Measurements from ENCODE around the gene RNF13.
"Not testable (repeated sequence)": the region's sequence is repeated elsewhere in the genome, so short reads cannot be mapped to it uniquely, and the experiment has no call there.

Gene RNF13

DNA sequence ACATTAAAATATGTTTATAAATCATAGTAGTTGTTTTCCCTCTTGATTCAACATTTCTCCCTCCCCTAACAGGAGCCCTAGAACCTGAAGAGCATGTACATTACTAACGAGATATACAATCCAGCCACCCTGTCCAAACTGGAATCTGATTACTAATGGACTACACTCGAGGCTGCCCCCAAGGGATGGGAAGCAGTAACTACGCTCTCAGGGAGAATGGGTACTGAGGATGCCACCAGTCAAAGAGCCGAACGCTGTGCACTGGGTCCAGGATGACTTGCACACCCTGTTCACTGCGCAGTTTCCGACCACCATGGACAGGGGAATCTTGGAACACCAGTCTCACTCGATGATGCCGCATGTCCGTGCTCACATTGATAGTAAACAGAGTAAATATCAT, 169.0 kb downstream of the RNF13 start:
- H3K27ac ChIP-seq (ENCODE audit: low read length); H3K4me3 ChIP-seq (ENCODE audit: low read length); H3K4me1 ChIP-seq (ENCODE audit: control insufficient read depth, insufficient read depth, low read length); H3K27me3 ChIP-seq (ENCODE audit: control insufficient read depth, insufficient read depth, low read length); H3K36me3 ChIP-seq (ENCODE audit: control insufficient read depth, insufficient read depth, low read length); H3K9me3 ChIP-seq (ENCODE audit: control insufficient read depth, insufficient read depth, low read length); DNase-seq (ENCODE audit: low read depth, low spot score): not testable (repeated sequence)
- no CpG with 5 or more reads among the region's 10 CpGs for WGBS (ENCODE audit: insufficient coverage, insufficient read length)

DNA sequence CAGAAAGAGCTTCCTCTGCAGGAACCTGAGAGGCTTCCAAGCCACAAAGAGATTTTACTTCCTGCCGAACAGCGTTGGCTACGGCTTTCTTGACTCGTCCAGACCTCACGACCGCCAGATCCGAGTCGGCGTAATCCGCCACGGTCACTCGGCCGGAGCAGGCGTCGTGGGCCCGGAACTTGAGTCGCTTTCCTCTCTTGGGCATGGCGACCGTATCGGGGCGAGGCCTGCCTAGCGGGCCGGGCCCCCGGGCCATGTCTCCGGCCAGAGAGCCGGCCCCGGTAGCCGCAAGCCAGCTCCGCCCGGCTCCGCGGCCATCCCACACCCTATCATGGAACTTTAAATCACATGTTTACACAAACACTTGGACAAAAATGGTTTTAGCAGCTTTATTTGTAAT, 170.0 kb downstream of the RNF13 start:
- WGBS (ENCODE audit: insufficient coverage, insufficient read length) = no CpG with 5 or more reads among the region's 32 CpGs
- H3K9me3 ChIP-seq (ENCODE audit: control insufficient read depth, insufficient read depth, low read length); DNase-seq (ENCODE audit: low read depth, low spot score); H3K36me3 ChIP-seq (ENCODE audit: control insufficient read depth, insufficient read depth, low read length); H3K4me3 ChIP-seq (ENCODE audit: low read length); H3K27me3 ChIP-seq (ENCODE audit: control insufficient read depth, insufficient read depth, low read length); H3K4me1 ChIP-seq (ENCODE audit: control insufficient read depth, insufficient read depth, low read length); H3K27ac ChIP-seq (ENCODE audit: low read length): not testable (repeated sequence)

DNA sequence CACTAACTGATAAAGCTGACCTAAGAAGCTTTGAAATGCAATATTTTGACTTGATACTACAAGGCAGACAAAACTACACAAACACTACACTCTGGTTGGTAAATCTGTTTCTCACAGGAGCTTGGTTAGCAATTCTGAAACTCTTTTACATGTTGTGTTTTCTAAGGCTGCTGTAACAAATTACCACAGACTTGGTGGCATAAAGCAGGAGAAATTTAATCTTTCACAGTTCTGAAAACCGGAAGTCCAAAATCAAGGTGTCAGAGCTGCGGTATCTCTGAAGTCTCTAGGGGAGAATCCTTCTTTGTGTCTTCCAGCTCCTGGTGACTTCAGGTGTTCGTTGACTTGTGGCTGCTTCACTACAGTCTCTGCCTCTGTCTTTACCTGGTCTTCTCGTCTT, 170.6 kb downstream of the RNF13 start:
- no peaks in the 10 kb centered on the region for H3K27me3 ChIP-seq (ENCODE audit: control insufficient read depth, insufficient read depth, low read length)
- no peak for DNase-seq (ENCODE audit: low read depth, low spot score)
- no peaks in the 10 kb centered on the region for H3K4me1 ChIP-seq (ENCODE audit: control insufficient read depth, insufficient read depth, low read length)
- no peak overlapping the region for H3K4me3 ChIP-seq (ENCODE audit: low read length)
- no peak overlapping the region for H3K27ac ChIP-seq (ENCODE audit: low read length)
- no CpG with 5 or more reads among the region's 4 CpGs for WGBS (ENCODE audit: insufficient coverage, insufficient read length)
- H3K36me3 ChIP-seq (ENCODE audit: control insufficient read depth, insufficient read depth, low read length) = no peaks in the 10 kb centered on the region
- H3K9me3 ChIP-seq (ENCODE audit: control insufficient read depth, insufficient read depth, low read length) = no peaks in the 10 kb centered on the region

DNA sequence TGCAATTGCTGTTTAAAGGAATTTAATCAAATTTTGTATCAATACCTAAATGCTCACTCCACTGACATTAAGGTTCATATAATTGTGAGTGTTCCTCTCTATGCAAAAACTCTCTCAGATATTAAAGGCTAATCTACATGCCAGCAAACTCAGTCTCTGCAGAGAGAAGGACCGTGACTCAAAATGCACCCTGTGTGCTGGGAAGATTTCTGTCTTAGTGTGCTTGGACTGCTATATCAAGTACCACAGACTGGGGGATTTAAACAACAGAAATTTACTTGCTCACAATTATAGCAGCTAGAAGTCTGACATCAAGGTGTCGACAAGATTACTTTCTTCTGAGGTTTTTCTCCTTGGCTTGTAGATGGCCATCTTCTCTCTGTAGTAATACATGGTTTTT, 176.3 kb downstream of the RNF13 start:
- H3K4me3 ChIP-seq (ENCODE audit: low read length) = no peak overlapping the region
- no peaks in the 10 kb centered on the region for H3K36me3 ChIP-seq (ENCODE audit: control insufficient read depth, insufficient read depth, low read length)
- H3K9me3 ChIP-seq (ENCODE audit: control insufficient read depth, insufficient read depth, low read length) = no peaks in the 10 kb centered on the region
- H3K27ac ChIP-seq (ENCODE audit: low read length) = no peak overlapping the region
- no peaks in the 10 kb centered on the region; the same call in 1 of the 2 replicates for H3K4me1 ChIP-seq (ENCODE audit: control insufficient read depth, insufficient read depth, low read length)
- WGBS (ENCODE audit: insufficient coverage, insufficient read length) = no CpG with 5 or more reads among the region's 2 CpGs
- DNase-seq (ENCODE audit: low read depth, low spot score) = no peak
- H3K27me3 ChIP-seq (ENCODE audit: control insufficient read depth, insufficient read depth, low read length) = no peaks in the 10 kb centered on the region

DNA sequence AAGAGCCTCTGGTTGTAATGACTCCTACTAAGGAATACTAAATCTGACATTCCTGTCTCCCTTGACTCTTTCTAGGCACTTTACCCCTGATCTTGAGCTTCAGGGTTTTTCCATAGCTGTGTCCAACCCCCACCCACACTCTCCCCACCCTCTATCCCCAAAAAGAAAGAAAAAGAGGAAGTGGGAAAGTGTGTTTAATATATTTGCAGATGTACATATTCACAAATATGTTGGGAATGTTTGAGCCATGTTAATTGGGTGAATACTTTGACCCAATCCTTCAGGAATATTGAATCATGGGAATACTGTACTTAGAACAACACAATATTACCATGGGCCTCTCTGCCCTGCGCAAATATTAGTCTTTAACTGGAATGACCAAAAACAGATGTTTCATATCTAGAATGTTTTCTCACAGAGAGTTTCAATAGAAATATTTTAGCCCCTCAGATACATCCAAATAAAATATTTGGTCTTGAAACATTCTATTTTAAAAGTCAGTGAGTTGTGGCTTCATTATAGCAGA, 177.5 kb downstream of the RNF13 start:
- H3K27me3 ChIP-seq (ENCODE audit: control insufficient read depth, insufficient read depth, low read length) = no peaks in the 10 kb centered on the region
- no CpG with 5 or more reads among the region's 1 CpG for WGBS (ENCODE audit: insufficient coverage, insufficient read length)

DNA sequence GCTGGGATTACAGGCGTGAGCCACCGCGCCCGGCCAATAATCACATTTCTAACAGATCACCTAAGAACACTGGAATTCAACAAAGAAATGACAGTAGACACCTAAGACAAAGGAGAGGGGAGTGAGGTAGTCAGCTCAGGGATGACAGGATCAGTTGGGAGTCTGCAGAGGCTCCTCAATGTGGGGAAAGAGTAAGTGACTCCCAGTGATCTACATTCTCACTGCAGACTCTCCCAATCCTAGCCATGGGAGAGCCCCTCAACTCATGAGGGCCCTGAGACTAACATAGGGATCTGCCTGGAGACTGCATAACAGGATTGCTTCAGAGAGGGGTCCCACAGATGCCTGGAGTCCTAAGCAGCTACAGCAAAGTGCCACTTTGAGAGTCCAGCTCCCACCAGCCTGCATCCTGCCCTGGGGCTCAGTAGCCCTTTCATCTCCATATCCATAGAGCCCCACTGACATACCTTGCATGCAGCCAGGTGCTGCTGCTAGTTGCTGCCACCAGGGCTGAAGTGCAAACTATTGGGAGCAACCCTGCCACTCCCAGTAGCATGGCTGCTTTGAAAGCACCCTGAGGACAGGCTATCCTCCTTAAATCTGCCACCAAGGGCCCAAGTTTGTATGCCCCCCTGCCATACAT, 179.5 kb downstream of the RNF13 start:
- no peak for DNase-seq (ENCODE audit: low read depth, low spot score)
- H3K36me3 ChIP-seq (ENCODE audit: control insufficient read depth, insufficient read depth, low read length) = no peaks in the 10 kb centered on the region
- H3K27me3 ChIP-seq (ENCODE audit: control insufficient read depth, insufficient read depth, low read length) = no peaks in the 10 kb centered on the region
- H3K4me3 ChIP-seq (ENCODE audit: low read length) = no peak overlapping the region
- H3K4me1 ChIP-seq (ENCODE audit: control insufficient read depth, insufficient read depth, low read length) = no peaks in the 10 kb centered on the region; the same call in 1 of the 2 replicates
- no peaks in the 10 kb centered on the region for H3K9me3 ChIP-seq (ENCODE audit: control insufficient read depth, insufficient read depth, low read length)
- WGBS (ENCODE audit: insufficient coverage, insufficient read length) = no CpG with 5 or more reads among the region's 4 CpGs
- H3K27ac ChIP-seq (ENCODE audit: low read length) = no peak overlapping the region

More for the DNA sequence above, 177.5 kb downstream of the RNF13 start:
- H3K4me3 ChIP-seq (ENCODE audit: low read length) = no peak overlapping the region
- H3K36me3 ChIP-seq (ENCODE audit: control insufficient read depth, insufficient read depth, low read length) = no peaks in the 10 kb centered on the region
- H3K4me1 ChIP-seq (ENCODE audit: control insufficient read depth, insufficient read depth, low read length) = no peaks in the 10 kb centered on the region; the same call in 1 of the 2 replicates
- no peaks in the 10 kb centered on the region for H3K9me3 ChIP-seq (ENCODE audit: control insufficient read depth, insufficient read depth, low read length)
- DNase-seq (ENCODE audit: low read depth, low spot score) = no peak
- no peak overlapping the region for H3K27ac ChIP-seq (ENCODE audit: low read length)

DNA sequence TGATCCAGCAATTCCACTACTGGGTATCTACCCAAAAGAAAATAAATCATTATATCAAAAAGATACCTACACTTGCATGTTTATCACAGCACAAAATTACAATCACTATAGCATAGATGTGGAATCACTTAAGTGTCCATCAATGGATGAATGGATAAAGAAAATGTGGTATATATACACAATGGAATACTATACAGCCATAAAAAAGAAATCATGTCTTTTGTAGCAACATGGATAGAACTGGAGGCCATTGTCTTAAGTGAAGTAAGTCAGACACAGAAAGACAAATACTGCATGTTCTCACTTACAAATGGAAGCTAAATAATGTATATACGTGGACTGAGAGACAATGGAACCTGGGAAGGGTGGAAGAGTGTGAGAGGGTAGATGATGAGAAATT, 185.9 kb downstream of the RNF13 start:
- WGBS (ENCODE audit: insufficient coverage, insufficient read length) = no CpG with 5 or more reads among the region's 1 CpG
- H3K36me3 ChIP-seq (ENCODE audit: control insufficient read depth, insufficient read depth, low read length) = no peaks in the 10 kb centered on the region
- no peak for DNase-seq (ENCODE audit: low read depth, low spot score)

DNA sequence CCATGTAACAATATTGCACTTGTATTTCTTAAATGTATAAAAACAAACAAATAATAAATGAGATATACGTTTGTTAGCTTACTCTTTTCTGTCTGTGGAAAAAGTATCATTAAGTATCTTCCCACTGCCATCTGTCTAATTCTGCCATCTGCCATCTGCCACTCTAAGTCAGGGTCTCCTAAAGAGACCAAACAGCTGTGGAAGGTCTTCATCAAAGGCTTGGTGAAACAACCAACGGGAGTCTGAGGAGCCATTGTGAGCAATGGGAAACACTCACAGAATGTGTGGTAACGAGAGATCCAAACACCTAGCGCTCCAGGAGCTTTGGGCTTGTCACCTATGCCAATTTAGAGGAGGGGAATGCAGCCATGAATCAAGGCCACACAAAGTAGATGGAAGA, 186.4 kb downstream of the RNF13 start:
- DNase-seq (ENCODE audit: low read depth, low spot score) = no peak
- no peaks in the 10 kb centered on the region for H3K4me1 ChIP-seq (ENCODE audit: control insufficient read depth, insufficient read depth, low read length)
- no peak overlapping the region for H3K4me3 ChIP-seq (ENCODE audit: low read length)
- H3K36me3 ChIP-seq (ENCODE audit: control insufficient read depth, insufficient read depth, low read length) = no peaks in the 10 kb centered on the region
- no peak overlapping the region for H3K27ac ChIP-seq (ENCODE audit: low read length)
- no peaks in the 10 kb centered on the region for H3K9me3 ChIP-seq (ENCODE audit: control insufficient read depth, insufficient read depth, low read length)
- no peaks in the 10 kb centered on the region for H3K27me3 ChIP-seq (ENCODE audit: control insufficient read depth, insufficient read depth, low read length)
- WGBS (ENCODE audit: insufficient coverage, insufficient read length) = no CpG with 5 or more reads among the region's 4 CpGs

More for the DNA sequence above, 185.9 kb downstream of the RNF13 start:
- Histone ChIP-seq H3K4me3 (ENCODE audit: low read length) (no peak overlapping the region), H3K4me1 (ENCODE audit: control insufficient read depth, insufficient read depth, low read length) (no peaks in the 10 kb centered on the region), H3K9me3 (ENCODE audit: control insufficient read depth, insufficient read depth, low read length) (no peaks in the 10 kb centered on the region), H3K27me3 (ENCODE audit: control insufficient read depth, insufficient read depth, low read length) (no peaks in the 10 kb centered on the region), H3K27ac (ENCODE audit: low read length) (no peak overlapping the region)

DNA sequence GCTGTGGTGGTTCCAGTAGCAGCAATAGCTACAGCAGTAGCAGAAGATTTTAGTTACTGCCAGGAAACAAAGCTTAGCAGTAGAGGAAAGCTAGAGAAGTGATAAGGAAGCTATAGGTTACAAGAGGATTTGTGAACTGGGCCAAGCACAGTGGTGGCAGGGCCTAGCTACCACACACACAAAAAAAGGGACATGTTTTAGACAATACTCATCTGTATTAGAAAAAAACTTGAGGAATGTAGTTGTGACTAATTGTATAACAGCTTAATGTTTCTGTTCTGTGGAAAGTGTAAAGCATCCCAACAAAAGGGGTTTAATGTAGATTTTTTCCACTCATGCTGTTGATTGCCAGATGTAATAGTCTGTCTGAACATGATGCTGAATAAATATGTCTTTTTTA, 187.6 kb downstream of the RNF13 start:
- H3K36me3 ChIP-seq (ENCODE audit: control insufficient read depth, insufficient read depth, low read length) = no peaks in the 10 kb centered on the region
- no peaks in the 10 kb centered on the region for H3K9me3 ChIP-seq (ENCODE audit: control insufficient read depth, insufficient read depth, low read length)
- no peaks in the 10 kb centered on the region for H3K4me1 ChIP-seq (ENCODE audit: control insufficient read depth, insufficient read depth, low read length)
- H3K4me3 ChIP-seq (ENCODE audit: low read length) = no peak overlapping the region
- no peak for DNase-seq (ENCODE audit: low read depth, low spot score)
- H3K27me3 ChIP-seq (ENCODE audit: control insufficient read depth, insufficient read depth, low read length) = no peaks in the 10 kb centered on the region
- H3K27ac ChIP-seq (ENCODE audit: low read length) = no peak overlapping the region

DNA sequence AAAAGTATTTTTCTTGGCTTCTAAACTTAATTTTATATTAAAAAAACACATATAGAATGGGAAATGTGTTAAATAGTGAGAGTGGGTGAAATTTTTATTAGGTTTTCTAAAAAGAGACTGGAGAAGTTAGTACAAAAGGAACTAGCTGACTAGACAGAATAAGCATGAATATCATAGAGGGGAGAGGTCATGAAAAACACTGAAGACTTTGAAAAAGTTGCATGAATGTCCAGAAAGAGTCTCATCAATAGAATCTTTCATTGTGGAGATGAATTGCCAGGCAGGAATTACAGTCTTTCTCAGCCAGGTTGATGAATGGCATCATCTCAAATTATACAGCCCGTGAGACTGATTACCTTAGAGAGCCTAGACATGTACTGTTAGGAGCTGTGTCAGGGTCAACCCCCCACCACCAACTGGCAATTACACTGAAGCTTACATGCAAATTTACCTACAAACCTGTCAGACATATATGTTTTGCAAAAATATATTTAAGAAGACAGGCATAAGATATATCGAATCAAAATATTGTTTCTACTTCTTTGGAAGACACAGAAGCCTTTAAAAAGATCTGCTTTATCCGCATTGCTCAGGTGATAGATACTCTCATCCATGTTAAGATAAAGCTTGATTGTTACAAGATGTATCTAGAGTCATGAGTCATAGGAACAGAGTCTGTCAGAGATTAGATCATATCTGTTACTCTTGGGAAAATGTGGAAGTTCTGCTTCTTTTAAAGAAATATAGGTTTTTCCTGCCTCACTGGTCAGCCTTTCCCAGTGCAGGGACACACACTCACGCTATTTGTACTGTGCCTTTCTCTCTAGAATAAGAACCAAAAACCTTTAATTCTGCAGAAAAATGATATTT, 192.5 kb downstream of the RNF13 start:
- WGBS (ENCODE audit: insufficient coverage, insufficient read length) = no CpG with 5 or more reads among the region's 4 CpGs
- H3K27me3 ChIP-seq (ENCODE audit: control insufficient read depth, insufficient read depth, low read length) = no peaks in the 10 kb centered on the region
- H3K36me3 ChIP-seq (ENCODE audit: control insufficient read depth, insufficient read depth, low read length) = no peaks in the 10 kb centered on the region
- H3K4me3 ChIP-seq (ENCODE audit: low read length) = no peak overlapping the region
- H3K27ac ChIP-seq (ENCODE audit: low read length) = no peak overlapping the region
- no peak for DNase-seq (ENCODE audit: low read depth, low spot score)
- no peaks in the 10 kb centered on the region for H3K9me3 ChIP-seq (ENCODE audit: control insufficient read depth, insufficient read depth, low read length)
- H3K4me1 ChIP-seq (ENCODE audit: control insufficient read depth, insufficient read depth, low read length) = no peaks in the 10 kb centered on the region

Data from iPS DF 6.9 (cell line).